Neural cell (in vitro differentiated cells): ENCODE measurements around the gene MUC5B. TPM values are rescaled to one million over a fixed set of nuclear protein-coding genes. Genes with fewer than 3 reads are reported as not detected.

Experiments used
- H2AFZ ChIP-seq: fragments of 200-600, 300-800 bp; sonication (generic), shearing (Covaris generic); 2 replicates; pipeline ENCODE4 v1.6.0; 2014; ENCODE audit warnings: low read depth, mild to moderate bottlenecking, antibody characterized with exemption, low read length, moderate library complexity
- H3F3A ChIP-seq: fragments of 200-600 bp; shearing (Covaris generic); 2 replicates; pipeline ENCODE4 v1.6.1; 2016; ENCODE audit warnings: mild to moderate bottlenecking, moderate library complexity, mixed read lengths, antibody characterized with exemption, low read length; ENCODE audit not compliant: insufficient read depth, poor library complexity, severe bottlenecking
- H3K27ac ChIP-seq: fragments of 200-600, 300-800 bp; sonication (generic), shearing (Covaris generic); 2 replicates; pipeline ENCODE4 v1.5.1; 2014; ENCODE audit warnings: mild to moderate bottlenecking, low read length, moderate library complexity
- H3K27me3 ChIP-seq: fragments of 300-800, 200-600 bp; sonication (generic), shearing (Covaris generic); 2 replicates; pipeline ENCODE4 v1.6.0; 2014; ENCODE audit warnings: mild to moderate bottlenecking, low read depth, low read length, moderate library complexity; ENCODE audit not compliant: insufficient read depth
- H3K36me3 ChIP-seq: fragments of 300-800, 200-600 bp; sonication (generic), shearing (Covaris generic); 2 replicates; pipeline ENCODE4 v1.5.1; 2014; ENCODE audit warnings: mild to moderate bottlenecking, antibody characterized with exemption, low read length, moderate library complexity; ENCODE audit not compliant: insufficient read depth
- H3K4me2 ChIP-seq: fragments of 300-800, 200-600 bp; sonication (generic), shearing (Covaris generic); 2 replicates; pipeline ENCODE4 v1.6.0; 2014; ENCODE audit warnings: mild to moderate bottlenecking, low read length
- H3K4me3 ChIP-seq: fragments of 300-800, 200-600 bp; sonication (generic), shearing (Covaris generic); 2 replicates; pipeline ENCODE4 v1.5.1; 2014; ENCODE audit warnings: mild to moderate bottlenecking, low read length, moderate library complexity
- H3K79me2 ChIP-seq: fragments of 200-600 bp; shearing (Covaris generic); replicated peaks from 2 replicates; pipeline ENCODE4 v1.6.0; 2014; ENCODE audit warnings: mild to moderate bottlenecking, low read length, moderate library complexity; ENCODE audit not compliant: insufficient read depth
- H3K9ac ChIP-seq: fragments of 300-800, 200-600 bp; sonication (generic), shearing (Covaris generic); 2 replicates; pipeline ENCODE4 v1.6.1; 2016; ENCODE audit warnings: mild to moderate bottlenecking, low read length, mixed read lengths
- H3K9me2 ChIP-seq: fragments of 200-600 bp; shearing (Covaris generic); 2 replicates; pipeline ENCODE4 v1.6.1; 2016; ENCODE audit warnings: mild to moderate bottlenecking, low read length, mixed read lengths; ENCODE audit not compliant: insufficient read depth
- H3K9me3 ChIP-seq: fragments of 200-600, 300-800 bp; sonication (generic), shearing (Covaris generic); 2 replicates; pipeline ENCODE4 v1.6.1; 2016; ENCODE audit warnings: mild to moderate bottlenecking, mixed run types, low read length, moderate library complexity, mixed read lengths
- H4K20me1 ChIP-seq: fragments of 200-600 bp; shearing (Covaris generic); 2 replicates; pipeline ENCODE4 v1.6.1; 2016; ENCODE audit warnings: mild to moderate bottlenecking, mixed run types; ENCODE audit not compliant: insufficient read depth
- EP300 ChIP-seq: fragments of 450-650 bp; conservative IDR thresholded peaks from 2 replicates; pipeline ENCODE4 v1.6.1; 2014; ENCODE audit warnings: antibody characterized with exemption, mild to moderate bottlenecking, moderate library complexity; ENCODE audit not compliant: poor library complexity, severe bottlenecking
- EZH2 ChIP-seq: fragments of 200-600, 300-800 bp; shearing (Covaris generic), sonication (generic); IDR thresholded peaks from 2 replicates; pipeline ENCODE4 v1.6.1; 2014; ENCODE audit warnings: antibody characterized with exemption, low read length, borderline replicate concordance, mild to moderate bottlenecking; ENCODE audit not compliant: insufficient read depth, poor library complexity, severe bottlenecking
- MXI1 ChIP-seq: fragments of 450-650 bp; conservative IDR thresholded peaks from 2 replicates; pipeline ENCODE4 v1.6.1; 2014; ENCODE audit warnings: antibody characterized with exemption, mild to moderate bottlenecking; ENCODE audit not compliant: poor library complexity, severe bottlenecking
- POLR2AphosphoS5 ChIP-seq: IDR thresholded peaks from 2 replicates; pipeline ENCODE4 v1.6.1; 2012
- RAD21 ChIP-seq: fragments of 450-650 bp; conservative IDR thresholded peaks from 2 replicates; pipeline ENCODE4 v1.6.1; 2014; ENCODE audit warnings: antibody characterized with exemption, mild to moderate bottlenecking, moderate library complexity
- REST ChIP-seq: IDR thresholded peaks from 2 replicates; pipeline ENCODE4 v1.6.1; 2012; ENCODE audit warnings: borderline replicate concordance
- SMC3 ChIP-seq: fragments of 450-650 bp; conservative IDR thresholded peaks from 2 replicates; pipeline ENCODE4 v1.6.1; 2014; ENCODE audit warnings: antibody characterized with exemption, mild to moderate bottlenecking, moderate library complexity; ENCODE audit not compliant: poor library complexity
- TAF1 ChIP-seq: IDR thresholded peaks from 2 replicates; pipeline ENCODE4 v1.6.1; 2012; ENCODE audit warnings: low read depth
- polyA plus RNA-seq: library from polyadenylated mRNA; depleted of rRNA; stranded (reverse); fragments of >200 nt; gene quantifications from 2 replicates; pipeline ENCODE4 v1.2.3, GENCODE V29; 2014
- TF ChIP-seq, protein P1 (sequence below): fragments of 450-650 bp; IDR thresholded peaks from 2 replicates; pipeline ENCODE4 v1.5.1; 2014; ENCODE audit warnings: antibody characterized with exemption, mild to moderate bottlenecking, moderate library complexity; ENCODE audit not compliant: poor library complexity, severe bottlenecking

The MUC5B gene
- polyA plus RNA-seq, 1 donor from 2014 or later, result not detected

GRCh38 chr11:1195682-1196515, 27.0 kb upstream of the MUC5B start:
- H3K4me2 ChIP-seq, result no peak overlapping the region
- H3F3A ChIP-seq, result no peaks in the 10 kb centered on the region
- no peak for TF ChIP-seq EP300
- no peak for TF ChIP-seq RAD21
- H3K9me3 ChIP-seq, result no peaks in the 10 kb centered on the region
- H3K9me2 ChIP-seq, result no peaks in the 10 kb centered on the region
- no peaks in the 10 kb centered on the region for H4K20me1 ChIP-seq
- no peaks in the 10 kb centered on the region for H3K27me3 ChIP-seq
- no peaks in the 10 kb centered on the region for H3K79me2 ChIP-seq
- H2AFZ ChIP-seq, result no peak overlapping the region
- no peak overlapping the region for H3K27ac ChIP-seq
- H3K4me3 ChIP-seq, result no peak overlapping the region
- H3K9ac ChIP-seq, result no peak overlapping the region
- H3K36me3 ChIP-seq, result no peaks in the 10 kb centered on the region

- Histone ChIP-seq H3K27me3 (no peaks in the 10 kb centered on the region), H3K36me3 (no peaks in the 10 kb centered on the region), H4K20me1 (no peaks in the 10 kb centered on the region), H3K9me2 (no peaks in the 10 kb centered on the region), H3K4me3 (no peak overlapping the region), H3K79me2 (no peaks in the 10 kb centered on the region), H3K9ac (no peak overlapping the region), H2AFZ (no peak overlapping the region), H3K4me2 (no peak overlapping the region), H3K27ac (no peak overlapping the region), H3F3A (no peaks in the 10 kb centered on the region), H3K9me3 (no peaks in the 10 kb centered on the region)
- TF ChIP-seq EP300 (no peak), TAF1 (no peak), MXI1 (no peak), SMC3 (no peak)
- TF ChIP-seq, protein P1, sequence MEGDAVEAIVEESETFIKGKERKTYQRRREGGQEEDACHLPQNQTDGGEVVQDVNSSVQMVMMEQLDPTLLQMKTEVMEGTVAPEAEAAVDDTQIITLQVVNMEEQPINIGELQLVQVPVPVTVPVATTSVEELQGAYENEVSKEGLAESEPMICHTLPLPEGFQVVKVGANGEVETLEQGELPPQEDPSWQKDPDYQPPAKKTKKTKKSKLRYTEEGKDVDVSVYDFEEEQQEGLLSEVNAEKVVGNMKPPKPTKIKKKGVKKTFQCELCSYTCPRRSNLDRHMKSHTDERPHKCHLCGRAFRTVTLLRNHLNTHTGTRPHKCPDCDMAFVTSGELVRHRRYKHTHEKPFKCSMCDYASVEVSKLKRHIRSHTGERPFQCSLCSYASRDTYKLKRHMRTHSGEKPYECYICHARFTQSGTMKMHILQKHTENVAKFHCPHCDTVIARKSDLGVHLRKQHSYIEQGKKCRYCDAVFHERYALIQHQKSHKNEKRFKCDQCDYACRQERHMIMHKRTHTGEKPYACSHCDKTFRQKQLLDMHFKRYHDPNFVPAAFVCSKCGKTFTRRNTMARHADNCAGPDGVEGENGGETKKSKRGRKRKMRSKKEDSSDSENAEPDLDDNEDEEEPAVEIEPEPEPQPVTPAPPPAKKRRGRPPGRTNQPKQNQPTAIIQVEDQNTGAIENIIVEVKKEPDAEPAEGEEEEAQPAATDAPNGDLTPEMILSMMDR, result no peak
These were observed 26.1 kb upstream of the MUC5B start for GRCh38 chr11:1196516-1197391.

DNA sequence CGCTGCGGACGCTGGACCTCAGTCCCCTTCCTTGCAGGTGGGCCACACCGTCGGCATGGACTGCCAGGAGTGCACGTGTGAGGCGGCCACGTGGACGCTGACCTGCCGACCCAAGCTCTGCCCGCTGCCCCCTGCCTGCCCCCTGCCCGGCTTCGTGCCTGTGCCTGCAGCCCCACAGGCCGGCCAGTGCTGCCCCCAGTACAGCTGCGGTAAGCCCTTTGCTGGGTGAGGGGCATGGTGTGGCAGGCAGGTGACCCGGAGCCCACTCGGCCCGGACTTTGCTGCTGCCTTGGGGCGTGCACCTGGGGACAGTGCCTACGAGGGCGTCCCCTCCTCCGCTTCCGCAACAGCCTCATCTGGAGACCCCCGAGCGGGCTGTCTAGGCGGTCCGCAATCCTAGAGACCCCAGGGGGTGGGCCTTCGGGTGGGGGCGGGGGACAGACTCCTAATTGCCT, 25.4 kb upstream of the MUC5B start:
- Histone ChIP-seq H3K4me2 (no peak overlapping the region), H3K9me2 (no peaks in the 10 kb centered on the region)

More for the DNA sequence above, 25.4 kb upstream of the MUC5B start:
- H3K9me3 ChIP-seq, result no peaks in the 10 kb centered on the region
- TF ChIP-seq EZH2 (no peak), RAD21 (no peak), SMC3 (no peak), MXI1 (no peak), POLR2AphosphoS5 (no peak), EP300 (no peak), TAF1 (no peak), REST (no peak)
- TF ChIP-seq, protein P1, result no peak
- H2AFZ ChIP-seq, result no peak overlapping the region
- no peaks in the 10 kb centered on the region for H3F3A ChIP-seq
- H3K9ac ChIP-seq, result no peak overlapping the region
- no peaks in the 10 kb centered on the region for H4K20me1 ChIP-seq
- no peaks in the 10 kb centered on the region for H3K79me2 ChIP-seq
- H3K4me3 ChIP-seq, result no peak overlapping the region
- H3K36me3 ChIP-seq, result no peaks in the 10 kb centered on the region
- no peaks in the 10 kb centered on the region for H3K27me3 ChIP-seq
- no peak overlapping the region for H3K27ac ChIP-seq
